K562 (cell line): ENCODE results near the gene ADGRE2. TPM values are rescaled to one million over a fixed set of nuclear protein-coding genes. Genes with fewer than 3 reads are reported as not detected.

Experiments used
- ATAC-seq: fragments of 200-7000 bp; cut with Tn5 transposase; 3 replicates; pipeline ENCODE4 v1.9.1; 2020; ENCODE audit warnings: moderate library complexity
- BruUV-seq: library from RNA; stranded (reverse); fragments of 400-500 nt; replicated peaks from 2 replicates; lab custom pipeline; 2021; lab: Mats Ljungman, UMichigan
- CTCF ChIA-PET: fragments of 300-600 bp; formaldehyde crosslinking; extraction: SDS; loops from one replicate; lab custom pipeline; 2021; ENCODE audit warnings: low intra/inter-chr PET ratio; lab: Yijun Ruan, JAX
- POLR2A ChIA-PET: fragments of 300-600, 350-650 bp; sonication (Branson Sonifier 250); formaldehyde crosslinking; extraction: SDS; loops from one replicate; lab custom pipeline; 2021; ENCODE audit warnings: antibody characterized with exemption, inconsistent platforms; lab: Yijun Ruan, JAX
- DNase-seq, 4 experiments: peaks; one replicate each; pipeline versions ENCODE4 v3.0.0 to v3.0.0-alpha.2; 2011 to 2018; ENCODE audit warnings: low spot score in 3 of 4, mixed read lengths in 3 of 4; ENCODE audit errors: extremely low read depth in 1 of 4
- FAIRE-seq: peaks from 2 replicates; lab custom pipeline; 2011; peaks lifted over from hg19 to GRCh38; lab: Jason Lieb, UNC
- H2AFZ ChIP-seq: 2 replicates; pipeline ENCODE4 v1.6.0; 2011; ENCODE audit warnings: low read depth, low read length, control low read depth, inconsistent platforms
- H3K27ac ChIP-seq: fragments of 200-600 bp; 3 replicates; pipeline ENCODE4 v1.8.0; 2011; ENCODE audit warnings: low read depth, mild to moderate bottlenecking, control low read depth, inconsistent platforms, low read length, moderate library complexity, mixed read lengths; ENCODE audit errors: extremely low read depth
- H3K27me3 ChIP-seq, 2 experiments: fragments of 300-600 bp in 1 of 2; 2 replicates in 1 of 2; 3 replicates in 1 of 2; pipeline versions ENCODE4 v1.6.0 to v1.8.0; 2011; ENCODE audit warnings: inconsistent platforms in 2 of 2, low read length in 2 of 2, mild to moderate bottlenecking in 1 of 2, mixed read lengths in 1 of 2, moderate library complexity in 1 of 2; ENCODE audit not compliant: control insufficient read depth in 2 of 2, insufficient read depth in 2 of 2
- H3K36me3 ChIP-seq: fragments of 300-600 bp; 3 replicates; pipeline ENCODE4 v1.8.0; 2011; ENCODE audit warnings: mild to moderate bottlenecking, low read length, inconsistent platforms; ENCODE audit not compliant: control insufficient read depth, insufficient read depth
- H3K4me1 ChIP-seq, 2 experiments: fragments of 200-600 bp in 1 of 2; replicated peaks in 1 of 2; 2 replicates in 1 of 2; 3 replicates in 1 of 2; pipeline versions ENCODE4 v1.5.1 to v1.8.0; 2011; ENCODE audit warnings: inconsistent platforms in 2 of 2, low read length in 2 of 2, mild to moderate bottlenecking in 1 of 2, mixed read lengths in 1 of 2, moderate library complexity in 1 of 2; ENCODE audit not compliant: control insufficient read depth in 2 of 2, insufficient read depth in 2 of 2
- H3K4me2 ChIP-seq: 2 replicates; pipeline ENCODE4 v1.6.1; 2011; ENCODE audit warnings: low read length, control low read depth, inconsistent platforms, mixed read lengths; ENCODE audit not compliant: insufficient read depth
- H3K4me3 ChIP-seq: fragments of 200-600 bp; sonication (generic), shearing (Covaris generic); 2 replicates; pipeline ENCODE4 v1.5.1; 2016; ENCODE audit warnings: control low read depth, inconsistent platforms
- H3K79me2 ChIP-seq: fragments of 200-600 bp; 3 replicates; pipeline ENCODE4 v1.8.0; 2011; ENCODE audit warnings: low read length, inconsistent platforms; ENCODE audit not compliant: control insufficient read depth, insufficient read depth
- H3K9ac ChIP-seq, 2 experiments: 2 replicates each; pipeline versions ENCODE4 v1.6.0 to v1.6.1; 2011; ENCODE audit warnings: low read depth in 2 of 2, low read length in 2 of 2, control low read depth in 1 of 2, inconsistent platforms in 1 of 2, mild to moderate bottlenecking in 1 of 2, mixed read lengths in 1 of 2; ENCODE audit not compliant: insufficient read depth in 1 of 2
- H3K9me1 ChIP-seq: one replicate; pipeline ENCODE4 v1.6.0; 2011; ENCODE audit warnings: inconsistent platforms, mild to moderate bottlenecking, low read length, moderate library complexity; ENCODE audit not compliant: control insufficient read depth, insufficient read depth
- H3K9me3 ChIP-seq: replicated peaks from 2 replicates; pipeline ENCODE4 v1.5.1; 2011; ENCODE audit warnings: low read depth, low read length, inconsistent platforms; ENCODE audit not compliant: control insufficient read depth, insufficient read depth
- H4K20me1 ChIP-seq: replicated peaks from 2 replicates; pipeline ENCODE4 v1.6.1; 2011; ENCODE audit warnings: low read length, inconsistent platforms, mixed read lengths; ENCODE audit not compliant: control insufficient read depth, insufficient read depth
- BRD4 ChIP-seq: fragments of 200-600 bp; sonication (generic); IDR thresholded peaks from 2 replicates; pipeline ENCODE4 v1.6.1; 2017; ENCODE audit warnings: inconsistent platforms
- BRD9 ChIP-seq: fragments of 450-650 bp; IDR thresholded peaks from 2 replicates; pipeline ENCODE4 v1.6.1; 2018; ENCODE audit warnings: low read depth; ENCODE audit not compliant: partially characterized antibody
- KHSRP ChIP-seq: fragments of 450-650 bp; IDR thresholded peaks from 2 replicates; pipeline ENCODE4 v1.6.1; 2017
- PCBP1 ChIP-seq: fragments of 200-400 bp; formaldehyde crosslinking; IDR thresholded peaks from 2 replicates; pipeline ENCODE4 v1.6.1; 2018; ENCODE audit warnings: mild to moderate bottlenecking, low read depth, low read length; ENCODE audit not compliant: poor library complexity, severe bottlenecking
- PPARD ChIP-seq: fragments of 250-450 bp; sonication (Bioruptor Pico); IDR thresholded peaks from 2 replicates; pipeline ENCODE4 v1.8.0; 2022; ENCODE audit warnings: inconsistent platforms, mild to moderate bottlenecking, moderate library complexity
- RAD51 ChIP-seq: fragments of 450-650 bp; IDR thresholded peaks from 2 replicates; pipeline ENCODE4 v1.7.1; 2016; ENCODE audit warnings: low read depth, mild to moderate bottlenecking, borderline replicate concordance
- RFX5 ChIP-seq: IDR thresholded peaks from 2 replicates; pipeline ENCODE4 v1.6.1; 2011; ENCODE audit warnings: low read depth, mild to moderate bottlenecking, improper control_type of control experiment, low read length
- TEAD1 ChIP-seq, 2 experiments: fragments of 450-650 bp in 1 of 2; sonication (generic) in 1 of 2; formaldehyde crosslinking; IDR thresholded peaks; 2 replicates each; pipeline versions ENCODE4 v1.4.0 to v1.8.0; 2020 to 2022; ENCODE audit warnings: mild to moderate bottlenecking in 2 of 2, missing genetic modification reagents in 1 of 2
- TFAP4 ChIP-seq: sonication (generic); formaldehyde crosslinking; IDR thresholded peaks from 2 replicates; pipeline ENCODE4 v1.8.0; 2022; ENCODE audit warnings: missing genetic modification reagents, mild to moderate bottlenecking, moderate library complexity, borderline replicate concordance
- U2AF1 ChIP-seq: fragments of 200-400 bp; formaldehyde crosslinking; optimal IDR thresholded peaks from 2 replicates; pipeline ENCODE3; 2017; ENCODE audit warnings: mild to moderate bottlenecking, low read depth, low read length, moderate library complexity
- ZBTB2 ChIP-seq: fragments of 450-650 bp; IDR thresholded peaks from 2 replicates; pipeline ENCODE4 v1.6.1; 2016; ENCODE audit warnings: antibody characterized with exemption
- ZBTB33 ChIP-seq: sonication (generic); formaldehyde crosslinking; IDR thresholded peaks from 2 replicates; pipeline ENCODE4 v1.8.1; 2023; ENCODE audit warnings: mild to moderate bottlenecking, missing genetic modification reagents
- ZFPM2 ChIP-seq: fragments of 250-450 bp; sonication (Bioruptor Pico); IDR thresholded peaks from 2 replicates; pipeline ENCODE4 v1.5.1; 2022; ENCODE audit warnings: mild to moderate bottlenecking
- WGBS: fragments of 100-300 bp; shearing (Covaris generic); methylation state at CpG from one replicate; pipeline ENCODE4 v1.1.6; 2016; ENCODE audit warnings: low coverage, mixed read lengths; ENCODE audit not compliant: insufficient coverage; ENCODE audit errors: missing lambda C conversion rate; 5-methylcytosine and 5-hydroxymethylcytosine counted together
- in situ Hi-C: fragments of 300-500 bp; cut with MboI; formaldehyde crosslinking; loops from 4 replicates; pipeline ENCODE4 v1.15.0; 2018; ENCODE audit warnings: inconsistent platforms, mixed read lengths
- intact Hi-C: fragments of 100-400 bp; cut with micrococcal nuclease; formaldehyde crosslinking; loops from 2 replicates; pipeline ENCODE4 v1.14.2; 2022
- polyA plus RNA-seq, 8 experiments: library from polyadenylated mRNA; depleted of rRNA in 4 of 8; stranded (reverse) in 5 of 8; unstranded in 3 of 8; fragments of >200 nt; fragmentation: Nextera tagmentation in 2 of 8; fragmentation: Illumina TruSeq in 1 of 8; extraction: Ambion mirVana in 2 of 8; extraction: Trizol in 1 of 8; gene quantifications; 2 replicates each; pipeline versions ENCODE4 v1.2.1 to v1.2.3, GENCODE V29; 2011 to 2014; ENCODE audit warnings: inconsistent platforms in 1 of 8, missing spikeins in 1 of 8
- total RNA-seq, 7 experiments: library from RNA; depleted of rRNA in 6 of 7; stranded (reverse); fragments of >200 nt in 6 of 7; fragmentation: Illumina TruSeq in 2 of 7; extraction: Trizol in 2 of 7; gene quantifications; 2 replicates each; pipeline versions ENCODE4 v1.2.1 to v1.2.3, GENCODE V29; 2011 to 2021; ENCODE audit warnings: low replicate concordance in 1 of 7

ADGRE2 gene
- total and polyA plus RNA-seq, 9 of the 15 experiments (the other 6 are each of a cell fraction or from before 2014, with no cell fraction given): 4.3 to 17.3 (median 9.8) TPM

GRCh38 chr19:14761607-14762006, 16.8 kb downstream of the ADGRE2 start (continued):
- no peak for TF ChIP-seq TFAP4 (CRISPR knock-in tag)
- no peak for TF ChIP-seq ZBTB2
- no peak for TF ChIP-seq U2AF1
- no peak for TF ChIP-seq KHSRP

- Histone ChIP-seq H3K27ac (no peak overlapping the region), H2AFZ (no peak overlapping the region), H3K4me3 (no peak overlapping the region), H4K20me1 (no peaks in the 10 kb centered on the region), H3K27me3 (no peaks in the 10 kb centered on the region), H3K79me2 (no peaks in the 10 kb centered on the region; the same call in 2 of the 3 replicates), H3K36me3 (peaks cover 46% of the 10 kb centered on the region; the same call in 2 of the 3 replicates), H3K9me3 (no peaks in the 10 kb centered on the region), H3K4me1 (0 out of 5 replicates have a peak, but pooled peaks cover 0 to 5% of the 10 kb centered on the region in 2 experiments), H3K4me2 (no peak overlapping the region), H3K9ac (no peak overlapping the region), H3K9me1 (no peaks in the 10 kb centered on the region)
- POLR2A ChIA-PET: no interaction called here
- 60% methylated on average over 13 of the region's 16 CpGs for WGBS
- FAIRE-seq (no peak), DNase-seq (no peak), ATAC-seq (no peak; the same call in 2 of the 3 replicates)
- no TSS peak for BruUV-seq
- intact Hi-C loops (no loop called here), in situ Hi-C loops (no loop called here)
- CTCF ChIA-PET: no interaction called here
- TF ChIP-seq RFX5: no peak
- TF ChIP-seq PPARD (CRISPR knock-in tag): no peak
- no peak for TF ChIP-seq BRD4
- no peak for TF ChIP-seq BRD9
- TF ChIP-seq RAD51: no peak
- no peak for TF ChIP-seq ZBTB33 (CRISPR knock-in tag)
- TF ChIP-seq TEAD1 (CRISPR knock-in tag; IDR thresholded peaks at IDR 0.05): no peak
- TF ChIP-seq PCBP1: no peak
- TF ChIP-seq ZFPM2: no peak
Measured at GRCh38 chr19:14758816-14759215, 19.5 kb downstream of the ADGRE2 start.
